Stimulated activated CD4-positive, alpha-beta T cell treated with anti-CD3 and anti-CD28 coated beads, Interleukin-12 subunit alpha, Interleukin-12 subunit beta, amount 100 ng/mL, for 48 hours (primary cell): Measurements from ENCODE around the gene MYBBP1A.

ENCODE experiments used
- DNase-seq, 3 donors: peaks; one replicate each; pipeline ENCODE4 v3.0.0-alpha.2; 2020; ENCODE audit warnings: low read depth in 2 of 3, low spot score in 1 of 3

The MYBBP1A gene

DNA sequence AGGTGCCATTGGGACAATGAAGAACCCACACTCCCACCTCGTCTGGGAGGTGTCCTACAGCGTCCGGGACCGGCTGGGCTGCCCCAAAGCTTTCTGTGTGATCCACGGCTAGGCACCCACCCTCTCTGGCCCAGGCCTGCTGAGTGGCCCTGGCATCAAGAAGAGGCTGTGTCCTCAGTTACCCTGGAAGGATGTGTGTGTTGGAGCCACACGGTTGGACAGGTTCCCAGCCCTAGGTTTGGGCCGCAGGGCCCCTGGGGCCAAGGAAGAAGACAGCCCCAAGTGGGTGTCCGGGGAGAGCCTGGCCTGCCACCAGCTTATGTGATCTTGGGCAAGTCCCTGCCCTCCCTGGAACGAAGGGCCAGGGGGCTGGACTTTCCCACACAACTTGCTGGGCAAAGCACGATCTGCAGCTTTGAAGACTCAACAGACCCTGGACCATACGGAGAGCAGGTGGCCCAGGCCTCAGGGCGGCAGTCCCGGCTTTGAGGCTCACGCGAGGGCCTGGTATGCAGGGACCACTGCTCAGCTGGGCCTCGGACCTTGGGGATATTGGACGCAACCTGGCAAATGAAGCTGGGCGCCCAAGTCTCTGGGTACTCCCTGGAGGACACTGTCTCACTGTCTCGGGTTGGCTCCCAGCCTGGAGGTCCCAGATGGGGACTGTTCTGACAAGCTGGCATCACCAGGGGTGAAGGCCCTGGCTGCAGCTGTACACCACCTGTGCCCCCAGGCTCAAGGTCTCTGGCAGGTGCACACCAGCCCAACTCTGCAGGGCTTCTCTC is 17.5 kb downstream of the MYBBP1A start:
- DNase-seq, result no peak

DNA sequence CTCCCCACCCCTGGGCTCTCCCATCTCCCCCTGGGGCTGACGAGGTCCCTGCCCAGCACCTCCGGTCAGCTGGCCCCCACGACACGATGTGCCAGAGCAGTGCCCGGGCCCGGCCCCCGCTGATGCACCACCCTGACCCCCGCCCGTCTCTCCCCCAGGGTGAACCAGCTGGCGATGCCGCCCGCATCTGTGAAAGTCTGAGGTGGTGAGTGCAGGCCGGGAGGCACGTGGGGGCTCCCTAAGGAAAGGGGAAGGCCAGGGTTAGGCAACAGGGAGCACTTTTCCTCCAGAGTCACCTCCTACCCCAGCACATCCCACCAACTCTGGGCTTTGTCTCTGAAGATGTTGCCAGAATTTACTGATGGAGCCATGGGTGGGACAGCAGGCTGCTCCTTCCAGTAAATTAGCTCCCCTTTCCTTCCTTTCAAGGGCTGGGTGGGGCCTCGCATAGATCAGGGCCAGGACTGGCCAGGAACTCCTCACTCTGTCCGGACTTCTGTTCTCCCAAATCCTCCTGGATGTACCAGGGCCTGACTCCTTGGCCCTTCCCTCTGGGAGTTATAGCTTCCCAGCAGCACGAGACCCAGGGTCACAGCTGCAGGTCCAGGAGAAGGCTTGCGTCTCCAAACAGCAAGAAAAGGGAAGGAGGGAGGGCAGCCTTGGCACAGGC is 18.3 kb downstream of the MYBBP1A start:
- no peak for DNase-seq

DNA sequence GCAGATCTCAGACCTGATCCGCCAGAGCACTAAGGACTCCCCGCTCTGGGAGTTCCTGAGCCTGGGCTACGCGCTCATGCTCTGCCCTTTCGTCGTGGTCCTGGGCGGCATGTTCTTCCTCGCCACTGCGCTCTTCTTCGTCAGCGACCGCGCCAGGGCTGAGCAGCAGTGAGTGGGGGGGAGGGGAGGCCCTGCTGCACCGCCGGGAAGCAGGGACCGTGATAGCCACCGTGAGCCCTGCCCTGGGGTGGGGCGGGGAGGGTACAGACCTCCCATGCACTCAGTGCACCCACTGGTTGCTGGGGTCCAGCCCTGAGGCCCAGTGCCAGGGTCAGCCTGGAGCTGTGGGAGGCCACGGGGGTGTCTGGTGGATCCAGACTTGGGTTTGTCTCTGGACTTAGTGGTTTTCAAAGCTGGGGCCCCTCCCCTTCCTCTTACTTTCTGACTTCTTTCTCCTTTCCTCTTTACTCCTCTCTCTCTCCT is 18.9 kb downstream of the MYBBP1A start:
- no peak for DNase-seq

DNA sequence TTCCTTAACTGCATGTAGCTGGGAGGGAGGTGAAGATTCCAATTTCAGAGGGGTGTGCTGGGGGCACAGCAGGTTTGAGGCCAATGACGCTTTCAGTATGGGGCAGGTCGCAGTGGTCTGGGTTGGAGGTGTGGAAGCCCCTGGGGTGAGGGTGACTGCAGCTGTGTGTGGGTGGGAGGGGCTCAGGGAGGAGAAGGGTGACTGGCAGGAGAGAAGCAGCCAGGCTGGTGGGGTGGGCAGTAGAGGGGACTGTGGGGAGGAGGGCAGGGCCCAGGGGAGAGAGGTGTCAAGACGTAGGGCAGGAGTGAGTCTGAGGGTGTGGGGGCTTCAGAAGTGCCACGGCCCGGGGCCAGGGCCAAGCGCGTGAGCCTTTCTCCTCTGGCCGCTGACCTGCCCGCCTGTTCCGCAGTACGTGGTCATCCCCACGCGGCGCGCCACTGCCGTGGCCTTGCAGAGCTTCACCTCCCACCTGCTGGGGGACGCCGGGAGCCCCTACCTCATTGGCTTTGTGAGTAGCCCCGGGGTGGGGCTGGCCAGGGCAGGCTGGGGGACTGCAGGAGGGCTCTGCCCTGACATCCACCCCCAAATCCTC is 19.4 kb downstream of the MYBBP1A start:
- DNase-seq, result no peak

DNA sequence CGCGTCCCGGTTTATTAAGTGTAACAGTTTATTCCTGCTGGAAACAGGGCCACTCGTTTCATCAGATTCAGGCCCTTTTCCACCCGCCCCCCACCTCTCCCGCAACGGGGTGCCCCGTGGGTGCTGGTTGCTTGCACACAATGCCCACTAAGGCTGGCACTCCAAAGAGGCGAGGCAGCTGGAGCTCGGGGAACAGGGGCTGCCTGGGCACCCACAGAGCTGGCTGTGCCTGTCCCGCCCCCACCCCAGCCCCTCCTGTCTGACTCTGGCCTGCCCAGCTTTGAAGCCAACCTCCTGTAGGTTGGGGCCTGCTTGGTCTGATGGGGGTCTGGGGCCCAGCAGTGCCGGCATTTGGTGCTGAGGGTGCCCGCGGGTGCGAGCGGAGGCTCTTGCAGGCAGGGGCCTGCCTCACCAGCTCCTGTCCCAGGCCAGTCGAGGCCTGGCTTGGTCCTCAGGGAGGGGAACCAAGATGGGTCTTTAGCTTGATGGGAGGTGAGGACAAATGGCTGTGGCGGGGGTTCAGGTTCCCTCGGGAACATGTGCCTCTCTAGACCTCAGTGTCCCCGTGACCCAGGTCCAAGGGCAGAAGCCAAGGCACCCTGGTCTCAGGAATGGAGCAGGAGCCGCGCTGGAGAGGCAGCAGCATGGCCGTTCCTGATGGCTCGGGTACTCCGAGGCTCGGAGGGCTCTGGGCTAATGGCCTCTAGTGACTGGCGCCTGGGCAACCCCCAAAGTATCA is 20.1 kb downstream of the MYBBP1A start:
- no peak for DNase-seq

DNA sequence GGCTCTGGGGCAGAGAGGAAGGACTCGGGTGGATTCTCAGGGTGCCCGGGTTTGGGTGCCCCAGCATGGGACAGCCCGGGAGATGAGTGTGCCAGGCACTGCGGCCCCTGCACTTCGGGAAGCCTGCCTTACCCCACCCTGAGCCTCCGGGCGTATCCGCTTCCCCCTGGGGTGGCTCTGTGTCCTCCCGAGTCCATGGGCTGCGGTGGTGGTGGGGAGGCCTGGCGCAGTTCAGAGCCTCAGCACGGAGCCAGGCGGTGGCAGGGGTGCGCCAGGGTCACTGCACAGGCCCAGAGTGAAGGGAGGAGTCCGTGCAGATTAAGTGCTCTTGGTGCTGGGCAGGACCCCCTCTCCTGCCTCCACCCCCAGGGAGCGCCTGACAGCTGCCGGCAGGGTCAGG is 20.7 kb downstream of the MYBBP1A start:
- no peak for DNase-seq

DNA sequence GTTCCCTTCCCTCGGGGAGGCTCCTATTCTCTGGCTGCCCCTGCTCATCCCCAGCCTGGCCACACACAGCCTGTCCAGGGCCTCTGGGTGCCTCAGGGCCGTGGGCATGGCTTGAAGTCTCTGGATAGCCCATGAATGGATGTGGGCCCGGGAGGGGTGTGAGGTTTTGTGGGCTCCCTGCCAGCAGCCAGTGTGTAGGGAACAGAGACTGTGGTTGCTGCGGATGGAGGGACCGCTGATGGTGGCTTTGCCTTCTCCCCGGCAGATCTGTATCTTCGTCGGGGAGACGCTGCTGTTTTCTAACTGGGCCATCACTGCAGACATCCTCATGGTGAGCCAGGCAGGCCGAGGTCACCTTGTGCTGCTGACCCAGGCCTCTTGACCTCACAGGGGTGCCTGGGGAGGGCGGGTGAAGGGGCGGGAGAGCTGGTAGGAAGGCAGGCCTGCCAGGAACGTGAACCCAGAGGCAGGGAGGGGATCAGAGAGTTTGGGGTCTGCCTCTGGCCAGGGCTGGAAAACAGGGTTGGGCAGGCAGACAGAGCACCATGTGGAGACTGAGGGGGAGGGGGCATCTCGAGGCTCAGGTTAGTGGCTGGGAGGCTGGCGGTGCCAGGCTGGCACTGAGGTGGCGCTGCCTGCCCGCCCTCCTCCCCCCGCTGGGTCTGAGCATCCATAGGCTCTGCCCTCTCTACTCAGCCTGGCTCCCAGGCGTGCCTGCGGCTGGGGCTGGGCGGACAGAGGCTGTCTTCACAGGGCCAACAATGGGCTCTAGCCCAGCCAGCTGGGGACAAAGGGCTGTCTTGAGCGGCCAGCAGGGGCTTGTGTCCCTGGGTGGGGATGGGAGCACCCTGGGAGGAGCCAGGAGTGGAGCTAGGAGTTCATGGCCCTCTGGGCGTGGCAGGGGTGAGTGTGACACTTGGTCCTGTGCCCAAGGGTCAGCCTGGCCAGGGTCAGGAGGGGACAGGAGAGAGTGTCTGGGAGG is 21.4 kb downstream of the MYBBP1A start:
- no peak for DNase-seq

DNA sequence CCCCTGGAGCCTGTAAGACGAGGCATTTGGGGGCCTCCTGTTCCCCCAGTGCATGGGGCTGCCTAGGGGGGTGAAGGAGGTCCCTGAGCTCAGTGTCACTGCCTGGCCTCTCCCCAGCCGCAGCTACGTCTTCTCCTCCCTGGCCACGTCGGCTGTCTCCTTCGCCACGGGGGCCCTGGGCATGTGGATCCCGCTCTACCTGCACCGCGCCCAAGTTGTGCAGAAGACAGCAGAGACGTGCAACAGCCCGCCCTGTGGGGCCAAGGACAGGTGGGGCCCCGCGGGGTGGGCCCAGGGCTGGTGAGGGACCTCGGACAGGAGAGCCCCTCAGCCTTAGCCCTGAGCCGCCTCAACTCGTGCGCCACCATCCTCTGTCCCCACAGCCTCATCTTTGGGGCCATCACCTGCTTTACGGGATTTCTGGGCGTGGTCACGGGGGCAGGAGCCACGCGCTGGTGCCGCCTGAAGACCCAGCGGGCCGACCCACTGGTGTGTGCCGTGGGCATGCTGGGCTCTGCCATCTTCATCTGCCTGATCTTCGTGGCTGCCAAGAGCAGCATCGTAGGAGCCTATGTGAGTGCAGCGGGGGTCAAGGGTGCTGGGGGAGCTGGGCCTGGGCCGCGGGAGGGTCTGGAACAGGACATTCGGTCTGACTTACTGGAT is 22.2 kb downstream of the MYBBP1A start:
- no peak for DNase-seq

DNA sequence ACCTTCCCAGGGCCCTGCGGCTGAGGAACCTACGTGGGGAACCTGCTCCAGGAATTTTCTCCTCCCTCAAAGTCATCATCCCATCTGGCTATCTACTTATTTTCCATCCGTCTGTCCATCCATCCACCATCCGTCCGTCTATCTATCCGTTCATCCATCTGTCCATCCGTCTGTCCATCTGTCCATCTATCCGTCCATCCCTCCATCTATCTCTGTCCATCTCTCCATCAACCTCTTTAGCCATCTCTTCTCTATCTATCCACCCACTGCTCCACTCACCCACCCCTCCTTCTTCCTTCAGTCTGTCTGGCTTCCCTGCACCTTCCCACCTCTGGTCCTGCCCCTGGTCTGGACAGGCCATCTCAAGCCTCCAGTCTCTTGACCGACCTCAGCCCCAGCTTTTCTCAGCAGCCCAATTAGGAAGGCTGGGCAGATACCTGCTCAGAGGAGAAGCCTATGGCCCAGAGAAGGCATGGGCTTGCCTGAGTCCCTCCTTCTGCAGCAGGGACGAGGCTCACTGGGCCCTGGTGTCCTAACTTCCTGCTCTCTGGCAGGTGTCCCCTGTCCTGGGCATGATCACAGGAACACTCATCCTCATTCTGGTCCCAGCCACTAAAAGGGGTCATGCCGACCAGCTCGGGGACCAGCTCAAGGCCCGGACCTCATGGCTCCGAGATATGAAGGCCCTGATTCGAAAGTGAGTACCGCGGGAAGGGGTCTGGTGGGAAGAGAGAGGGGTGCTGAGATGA is 23.0 kb downstream of the MYBBP1A start:
- DNase-seq, result no peak

DNA sequence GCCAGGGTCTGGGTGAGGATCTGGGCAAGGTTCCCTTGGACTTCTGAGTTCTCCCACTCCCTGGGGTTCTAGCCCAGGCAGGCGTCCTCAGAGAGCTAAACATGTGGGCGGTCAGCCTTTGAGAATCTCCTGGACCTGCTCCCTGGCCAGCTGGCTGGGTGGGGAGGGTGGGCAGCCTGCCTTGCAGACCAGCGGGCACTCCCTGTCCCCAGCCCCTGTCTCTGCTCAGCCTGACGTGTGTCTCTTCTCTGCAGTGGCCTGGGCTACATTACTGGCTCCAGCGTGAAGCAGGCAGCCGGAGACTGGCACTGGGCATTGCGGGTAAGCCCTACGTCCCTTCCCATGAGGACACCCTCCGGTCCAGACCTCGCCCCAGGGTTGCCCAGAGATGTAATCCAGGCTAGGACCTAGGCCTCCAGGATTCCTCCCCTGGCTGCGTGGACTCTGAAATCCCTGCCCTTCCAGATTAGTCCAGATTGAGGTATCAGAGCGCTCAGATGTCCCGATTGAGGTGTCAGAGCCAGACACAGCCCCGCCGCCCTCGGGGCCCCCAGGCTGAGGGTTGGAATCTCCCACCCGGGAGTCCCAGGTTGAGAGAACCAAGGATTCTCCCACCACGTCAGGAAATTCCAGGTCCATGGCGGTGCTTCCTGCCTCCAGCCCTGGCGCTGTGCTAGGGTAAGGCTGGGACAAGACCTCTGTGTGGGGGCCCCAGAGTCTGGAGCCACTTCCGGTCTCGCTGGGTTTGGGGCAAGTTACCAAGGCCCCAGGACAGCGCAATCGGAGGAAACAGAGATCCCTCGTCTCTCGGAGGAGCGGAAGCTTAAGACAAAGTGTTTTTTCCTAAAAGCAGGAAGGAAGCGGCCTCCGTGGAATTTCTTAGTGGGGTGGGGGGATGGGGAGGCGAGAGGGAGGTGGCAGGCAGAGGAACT is 24.1 kb downstream of the MYBBP1A start:
- DNase-seq, result no peak

DNA sequence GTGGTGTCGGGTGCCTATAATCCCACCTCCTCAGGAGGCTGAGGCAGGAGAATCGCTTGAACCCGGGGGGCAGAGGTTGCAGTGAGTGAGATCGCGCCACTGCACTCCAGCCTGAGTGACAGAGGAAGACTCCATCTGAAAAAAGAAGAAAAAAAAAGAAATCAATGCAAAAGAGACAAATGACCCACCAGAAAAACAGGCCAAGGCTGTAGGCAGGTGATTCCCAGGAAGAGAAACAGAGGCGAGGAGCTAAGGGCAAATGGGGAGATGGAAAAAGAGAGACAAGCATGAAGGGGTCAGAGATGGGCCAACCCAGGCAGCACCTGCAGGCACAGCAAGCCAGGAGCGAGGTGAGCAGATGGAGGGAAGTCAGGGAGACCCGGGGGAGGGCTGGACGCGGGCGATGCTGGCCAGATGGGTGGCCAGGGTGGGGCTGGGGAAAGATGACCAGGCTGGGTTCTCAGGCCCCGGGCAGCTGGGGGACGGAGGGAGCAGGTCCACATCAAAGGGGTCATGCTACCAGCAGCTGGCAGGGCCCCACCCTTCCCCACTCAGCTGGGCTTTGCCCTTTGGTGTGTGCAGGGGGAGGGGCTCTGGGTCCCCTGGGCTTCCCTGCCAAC is 25.5 kb downstream of the MYBBP1A start:
- no peak for DNase-seq

DNA sequence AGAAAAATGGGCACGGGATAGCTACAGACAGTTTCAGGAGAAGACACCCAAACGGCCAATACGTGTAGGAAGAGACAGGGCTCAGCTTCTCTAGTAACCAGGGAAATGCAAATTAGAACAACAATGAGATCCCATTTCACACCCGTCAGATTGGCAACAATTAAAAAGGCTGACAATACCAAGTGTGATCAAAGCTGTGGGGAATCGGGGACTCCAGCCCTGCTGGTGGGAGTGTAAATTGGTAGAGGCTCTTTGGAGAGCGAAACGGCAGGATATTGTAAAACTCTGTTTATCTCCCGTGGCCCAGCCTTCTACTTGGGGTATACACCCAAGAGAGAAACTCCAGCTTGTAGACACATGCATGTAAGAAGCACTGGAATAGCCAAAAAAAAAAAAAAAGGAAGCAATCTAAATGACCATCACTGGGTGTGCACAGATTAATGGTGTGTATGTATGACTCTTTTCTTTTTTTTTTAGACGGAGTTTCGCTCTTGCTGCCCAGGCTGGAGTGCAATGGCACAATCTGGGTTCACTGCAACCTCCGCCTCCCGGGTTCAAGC is 27.5 kb downstream of the MYBBP1A start:
- DNase-seq, result no peak

DNA sequence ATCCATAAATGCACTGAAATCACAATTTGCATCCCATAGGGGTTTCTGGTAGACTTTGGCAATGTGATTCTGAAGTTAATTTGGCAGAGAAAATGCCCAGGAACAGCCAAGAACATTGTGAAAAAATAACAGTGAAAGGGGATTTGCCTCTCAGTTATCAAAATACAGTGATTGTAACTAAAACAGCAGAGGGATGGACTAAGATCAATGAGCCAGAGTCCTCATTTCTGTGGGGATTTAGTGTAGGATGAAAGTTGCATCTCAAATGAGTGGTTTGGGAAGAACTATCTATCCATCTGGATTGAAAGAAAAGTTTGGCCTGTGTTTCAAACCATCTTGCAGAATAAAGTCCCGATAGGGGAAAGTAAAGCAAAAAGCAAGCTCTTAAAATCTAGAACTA is 28.1 kb downstream of the MYBBP1A start:
- no peak for DNase-seq

DNA sequence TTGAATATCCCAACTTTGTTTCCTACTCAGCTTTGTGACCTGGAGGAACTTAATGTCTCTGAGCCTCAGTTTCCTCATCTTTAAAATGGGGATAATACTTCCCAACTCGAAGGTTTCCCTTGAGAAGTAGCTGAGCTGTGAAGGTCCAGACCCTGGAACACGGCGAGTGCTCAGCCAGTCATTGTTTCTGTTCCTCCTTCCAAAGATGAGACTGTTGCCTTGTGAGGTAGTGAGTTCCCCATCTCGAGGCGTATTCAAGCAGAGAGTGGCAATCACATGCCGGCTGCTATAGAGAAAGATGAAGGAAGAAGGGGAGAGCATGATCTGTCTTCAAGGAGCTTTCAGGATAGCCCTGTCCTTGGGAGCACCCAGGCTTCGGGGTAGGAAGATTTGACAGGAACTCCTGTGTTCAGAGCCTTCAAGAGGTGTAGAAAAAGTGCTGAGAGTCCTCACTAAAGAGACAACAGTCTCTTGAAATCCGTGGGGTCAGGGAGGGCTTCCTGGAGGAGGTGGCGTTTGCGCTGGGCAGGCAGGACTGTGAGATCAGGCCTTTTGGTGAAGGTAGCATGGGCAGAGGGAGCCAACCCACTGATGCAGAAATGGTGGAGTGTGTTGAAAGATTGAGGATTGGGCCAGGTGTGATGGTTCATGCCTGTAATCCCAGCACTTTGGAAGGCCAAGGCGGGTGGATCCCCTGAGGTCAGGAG is 29.3 kb downstream of the MYBBP1A start:
- DNase-seq, result no peak

DNA sequence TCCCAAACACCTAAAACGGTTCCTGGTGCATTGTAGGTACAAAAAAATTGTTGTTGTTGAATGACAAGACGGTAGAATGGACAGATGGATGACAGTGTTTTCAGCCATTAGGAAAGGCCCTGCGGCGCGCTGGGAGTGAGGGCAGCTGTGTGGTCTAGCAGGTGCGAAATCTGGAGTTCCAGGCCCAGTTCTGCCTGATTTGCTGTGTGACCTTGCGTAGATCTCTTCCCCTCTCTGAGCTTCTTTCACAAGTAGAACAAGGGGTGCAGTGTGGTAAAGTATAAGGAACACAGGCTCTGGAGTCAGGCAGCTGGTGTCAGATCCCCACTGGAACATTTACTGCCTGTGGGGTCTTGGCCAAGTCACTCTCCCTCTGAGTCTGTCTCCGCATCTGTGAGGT is 31.2 kb downstream of the MYBBP1A start:
- no peak for DNase-seq

DNA sequence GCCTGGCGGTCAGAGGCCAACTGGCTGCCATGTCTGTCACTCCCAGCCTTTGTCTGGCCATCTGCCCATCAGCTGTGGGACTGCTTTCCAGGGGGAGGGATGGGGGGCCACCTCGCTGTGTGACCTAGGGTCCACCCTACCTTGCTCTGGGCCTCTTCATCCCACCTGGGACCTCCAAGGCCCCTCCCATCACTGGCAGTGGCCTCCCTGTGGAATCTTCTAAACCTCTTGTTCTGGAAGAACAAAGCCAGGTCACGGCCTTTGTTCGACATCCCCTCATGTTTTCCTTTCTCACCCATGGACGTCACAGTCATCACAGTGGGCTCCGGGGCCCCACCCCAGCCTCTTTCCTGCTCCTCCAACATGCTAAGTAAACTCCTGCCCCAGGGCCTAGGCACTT is 32.5 kb downstream of the MYBBP1A start:
- no peak for DNase-seq
